ENCODE results near the gene FGD4.

FGD4 gene

DNA sequence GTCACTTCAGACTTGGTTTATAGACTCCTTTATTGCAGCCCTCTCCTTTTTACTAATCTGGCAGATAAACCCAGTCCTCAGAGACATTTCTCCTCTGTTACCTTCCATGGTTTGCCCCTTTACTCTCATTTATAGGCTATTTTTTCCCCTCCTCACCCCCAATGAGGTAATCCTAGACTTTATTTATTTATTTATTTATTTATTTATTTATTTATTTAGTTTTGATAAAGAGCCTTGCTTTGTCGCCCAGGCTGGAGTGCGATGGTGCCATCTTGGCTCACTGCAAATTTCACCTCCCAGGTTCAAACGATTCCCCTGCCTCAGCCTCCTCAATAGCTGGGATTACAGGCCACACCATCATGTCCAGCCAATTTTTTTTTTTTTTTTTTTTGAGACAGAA is 8.4 kb downstream of the FGD4 start:
- no peak for DNase-seq (ENCODE audit: low read depth)

DNA sequence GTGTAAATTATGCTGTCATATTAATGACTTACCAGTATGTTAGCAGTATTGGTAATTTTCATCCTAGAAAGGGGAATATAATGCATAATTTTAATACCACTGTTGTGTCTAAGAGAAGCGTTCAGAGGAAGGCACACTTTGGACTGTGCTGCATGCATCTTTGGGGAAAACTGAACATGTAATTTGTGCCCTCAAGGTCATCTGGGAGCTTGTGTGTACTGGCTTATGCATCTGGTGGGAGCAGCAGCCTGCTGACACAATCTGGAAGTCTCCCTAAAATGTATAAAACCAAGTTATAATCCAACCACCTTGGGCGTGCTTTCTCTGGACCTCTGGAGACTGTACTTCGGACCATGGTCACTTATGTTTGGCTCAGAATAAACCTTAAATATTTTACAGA is 14.1 kb downstream of the FGD4 start:
- no peak for DNase-seq (ENCODE audit: low read depth)

DNA sequence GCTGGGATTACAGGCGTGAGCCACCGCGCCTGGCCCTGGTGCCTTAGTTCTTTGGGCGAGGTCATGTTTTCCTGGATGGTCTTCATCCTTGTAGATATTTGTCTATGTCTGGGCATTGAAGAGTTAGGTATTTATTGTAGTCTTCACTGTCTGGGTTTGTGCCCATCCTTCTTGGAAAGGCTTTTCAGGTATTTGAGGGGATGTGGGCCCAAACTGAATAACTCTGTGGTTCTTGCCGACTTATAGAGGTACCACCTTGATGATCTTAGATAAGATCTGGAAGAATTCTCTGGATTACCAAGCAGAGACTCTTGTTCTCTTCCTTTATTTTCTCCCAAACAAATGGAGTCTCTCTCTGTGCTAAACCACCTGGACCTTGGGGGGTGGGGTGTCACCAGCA is 18.9 kb downstream of the FGD4 start:
- DNase-seq (ENCODE audit: low read depth): no peak

DNA sequence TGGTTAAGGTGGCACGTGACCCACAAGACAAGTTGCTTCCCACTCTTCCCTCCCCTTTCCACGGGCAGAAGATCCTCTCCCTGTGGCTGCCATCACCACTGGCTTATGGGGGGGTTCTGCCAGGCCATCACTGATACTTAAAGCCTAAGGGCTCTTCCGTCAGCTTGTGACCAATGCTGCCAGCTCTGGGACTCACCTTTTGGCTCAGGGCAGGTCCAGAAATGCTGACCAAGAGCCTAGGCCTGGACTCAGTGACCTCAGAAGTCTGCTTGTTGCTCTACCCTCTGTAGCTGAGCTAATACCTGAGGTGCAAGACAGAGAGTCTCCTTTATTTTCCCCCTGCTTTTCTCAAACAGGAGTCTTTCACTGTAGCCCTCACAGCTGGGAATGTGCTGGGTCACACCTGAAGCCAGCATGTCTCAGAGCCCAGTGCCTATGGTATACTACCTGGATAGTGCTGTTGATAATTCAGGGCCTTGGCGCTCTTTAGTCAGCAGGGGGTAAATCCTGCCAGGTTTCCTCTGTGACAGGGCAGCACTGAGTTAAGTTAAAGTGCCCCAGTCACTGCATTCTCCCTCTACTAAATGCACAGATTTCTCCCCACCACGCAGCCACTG is 19.7 kb downstream of the FGD4 start:
- no peak for DNase-seq (ENCODE audit: low read depth)

DNA sequence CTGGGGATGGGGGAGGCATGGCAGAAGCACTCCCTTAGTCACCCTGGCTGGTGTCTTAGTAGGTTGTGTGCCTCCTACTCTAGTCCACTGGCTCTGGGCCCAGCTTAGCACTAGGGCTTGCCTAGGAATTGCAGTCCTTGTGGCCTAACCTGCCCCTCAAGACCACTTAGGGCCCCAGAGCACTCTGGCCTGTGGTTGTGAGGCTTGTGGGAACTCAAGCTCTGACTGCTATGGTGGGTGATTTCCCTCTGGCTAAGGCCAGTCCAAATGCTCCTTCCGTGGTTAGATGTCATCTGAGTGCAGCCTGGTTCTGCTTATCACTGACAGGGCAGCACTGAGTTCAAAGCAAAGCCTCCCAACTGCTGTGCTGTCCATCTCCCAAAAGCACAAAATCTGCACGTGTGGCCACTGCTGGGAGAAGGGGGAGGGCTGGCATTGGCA is 20.2 kb downstream of the FGD4 start:
- DNase-seq (ENCODE audit: low read depth): no peak

DNA sequence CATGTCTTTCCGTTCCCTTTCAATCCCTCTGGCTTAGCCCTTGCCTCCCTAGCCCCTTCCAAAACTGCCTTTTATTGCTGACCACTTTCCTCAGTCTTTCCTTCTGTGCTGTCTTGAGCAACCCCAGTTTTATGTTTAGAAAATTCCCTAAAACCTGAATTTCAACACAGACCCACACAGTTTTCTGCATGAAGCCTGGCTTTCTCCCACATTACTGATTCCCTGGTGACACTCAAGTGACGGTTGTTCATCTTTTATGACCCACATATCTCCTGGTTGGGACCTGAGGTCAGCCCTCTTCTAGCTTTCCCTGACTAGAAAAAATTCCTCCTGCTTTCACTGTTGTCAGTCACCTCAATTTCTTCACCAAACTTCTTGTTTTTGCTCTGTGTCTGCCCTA is 21.0 kb downstream of the FGD4 start:
- no peak for DNase-seq (ENCODE audit: low read depth)

DNA sequence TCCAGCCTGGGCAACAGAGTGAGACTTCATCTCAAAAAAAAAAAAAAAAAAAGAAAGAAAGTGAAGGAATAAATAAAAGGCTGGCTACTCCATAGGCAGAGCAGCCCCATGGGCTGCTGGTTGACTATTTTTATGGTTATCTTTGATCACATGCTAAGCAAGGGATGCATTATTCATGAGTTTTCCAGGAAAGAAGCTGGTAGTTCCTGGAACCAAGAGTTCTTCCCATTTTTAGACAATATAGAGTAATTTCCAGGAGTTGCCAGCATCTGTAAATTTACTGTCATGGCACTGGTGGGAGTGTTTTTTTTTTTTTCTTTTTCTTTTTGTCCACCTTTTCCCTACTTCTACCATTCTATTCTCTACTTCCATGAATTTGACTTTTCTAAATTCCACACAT is 24.2 kb downstream of the FGD4 start:
- DNase-seq (ENCODE audit: low read depth): no peak

DNA sequence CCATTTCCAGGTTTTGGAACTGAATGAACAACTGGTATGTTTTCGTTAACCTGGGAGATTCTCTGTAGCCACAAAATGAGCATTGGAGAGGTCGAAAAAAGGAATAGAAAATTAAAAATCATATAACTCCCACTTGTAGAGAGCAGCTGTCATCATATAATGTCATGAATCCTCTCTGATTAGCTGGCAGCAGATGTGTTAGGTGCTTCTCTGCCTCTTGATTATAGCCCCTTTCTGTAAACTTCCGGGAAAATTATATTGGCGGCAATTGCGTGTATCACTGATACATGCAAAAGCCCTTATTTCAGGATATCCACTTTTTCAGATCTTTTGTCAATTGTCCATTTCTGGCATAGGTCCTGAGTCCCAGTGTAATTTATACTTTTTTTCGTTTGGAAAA is 31.7 kb downstream of the FGD4 start:
- no peak for DNase-seq (ENCODE audit: low read depth)

DNA sequence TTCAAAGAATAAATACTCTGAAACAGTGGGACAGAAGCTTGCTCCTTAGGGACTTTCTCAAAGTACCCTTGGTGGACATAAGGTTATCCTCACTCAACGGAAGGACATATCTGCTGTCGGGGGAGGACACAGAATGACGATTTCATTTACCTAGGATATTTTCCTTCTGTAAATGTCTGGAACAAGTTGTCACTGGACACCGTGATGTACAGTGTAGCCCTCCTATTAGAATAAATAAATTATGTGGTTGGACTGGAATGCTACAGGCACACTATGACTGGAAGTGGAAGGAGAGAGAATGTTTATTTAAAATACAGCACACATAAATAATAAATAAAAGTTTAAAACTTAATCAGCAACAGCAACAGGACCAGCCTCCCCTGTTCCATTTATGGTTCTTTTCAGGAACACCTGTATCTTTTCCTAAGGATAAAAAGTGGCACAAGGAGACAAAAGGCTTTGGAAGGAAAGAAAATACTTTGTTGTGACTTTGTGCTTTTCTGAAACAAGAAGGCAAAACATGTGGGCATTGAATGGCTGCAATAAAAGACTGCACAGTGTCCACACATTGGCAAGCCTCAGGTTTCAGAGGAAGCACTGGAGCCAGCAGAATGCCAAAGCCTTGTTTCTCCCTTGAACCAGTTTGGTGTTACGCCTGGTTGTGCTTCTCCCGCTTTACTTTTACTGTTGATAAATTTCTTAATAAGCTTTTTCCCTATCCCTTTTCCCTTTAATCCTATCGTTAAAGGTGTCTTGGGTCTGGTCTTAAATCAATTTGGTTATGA is 36.8 kb downstream of the FGD4 start:
- DNase-seq (ENCODE audit: low read depth): no peak

DNA sequence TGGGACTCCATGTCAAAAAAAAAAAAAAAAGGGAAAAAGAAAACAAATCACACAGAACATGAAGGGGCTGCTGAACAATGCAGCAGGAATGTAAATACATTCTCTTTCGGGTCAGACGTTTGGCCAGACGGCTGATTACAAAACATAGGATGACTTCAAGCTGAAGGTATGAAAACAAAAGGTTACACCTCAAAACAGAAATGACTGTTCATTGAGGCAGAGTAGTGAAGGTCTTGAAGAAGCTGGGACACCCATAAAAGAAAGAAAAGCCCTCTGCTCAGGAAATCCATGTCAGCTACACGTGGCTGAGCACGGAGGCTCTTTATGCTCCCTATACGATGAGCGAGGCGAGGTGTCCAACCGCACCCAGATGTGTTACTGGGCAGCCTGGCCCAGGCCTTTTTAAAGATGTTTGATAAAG is 37.7 kb downstream of the FGD4 start:
- peak; percentile 63 for DNase-seq (ENCODE audit: low read depth)

DNA sequence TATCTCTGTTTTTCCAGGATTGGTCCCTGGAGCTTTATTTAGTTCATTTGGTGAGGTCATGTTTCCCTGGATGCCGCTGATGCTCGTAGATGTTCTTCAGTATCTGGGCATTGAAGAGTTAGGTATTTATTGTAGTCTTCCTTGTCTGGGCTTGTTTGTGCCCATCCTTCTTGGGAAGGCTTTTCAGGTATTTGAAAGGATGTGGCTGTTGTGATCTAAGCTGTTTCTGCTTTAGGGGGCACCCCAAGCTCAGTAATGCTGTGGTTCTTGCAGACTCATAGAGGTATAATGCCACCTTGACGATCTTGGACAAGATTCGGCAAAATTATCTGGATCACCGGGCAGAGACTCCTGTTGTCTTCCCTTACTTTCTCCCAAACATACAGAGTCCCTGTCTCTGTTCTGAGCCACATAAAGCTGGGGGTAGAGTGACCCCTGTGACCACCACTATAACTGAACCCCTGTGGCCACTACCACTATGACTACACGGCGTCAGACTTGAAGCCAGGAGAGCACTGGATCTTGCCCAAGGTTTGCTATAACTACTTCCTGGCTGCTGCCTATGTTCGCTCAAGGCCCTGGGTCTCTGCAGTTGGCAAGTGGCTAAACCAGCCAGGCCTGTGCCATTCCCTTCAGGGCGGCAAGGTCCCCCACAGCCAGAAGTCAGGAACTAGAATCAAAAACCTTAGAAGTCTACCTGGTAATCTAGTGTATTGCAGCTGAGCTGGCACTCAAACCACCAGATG is 40.9 kb downstream of the FGD4 start:
- DNase-seq (ENCODE audit: low read depth): no peak

DNA sequence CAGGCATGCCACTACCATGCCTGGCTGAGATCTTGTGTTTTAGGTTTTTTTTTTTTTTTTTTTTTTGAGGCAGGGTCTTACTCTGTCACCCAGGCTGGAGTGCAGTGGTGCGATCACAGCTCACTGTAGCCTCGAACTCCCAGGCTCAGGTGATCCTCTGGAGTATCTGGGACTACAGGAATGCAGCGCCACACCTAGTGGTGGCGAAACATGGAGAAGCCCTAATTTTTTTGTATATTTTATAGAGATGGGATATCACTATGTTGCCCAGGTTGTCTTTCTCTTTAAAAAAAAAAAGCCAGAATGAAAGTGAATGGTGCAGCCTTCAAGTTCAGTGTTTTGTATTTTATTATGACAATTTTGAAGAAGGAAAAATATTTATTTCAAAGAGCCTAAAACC is 44.1 kb downstream of the FGD4 start:
- no peak for DNase-seq (ENCODE audit: low read depth)

DNA sequence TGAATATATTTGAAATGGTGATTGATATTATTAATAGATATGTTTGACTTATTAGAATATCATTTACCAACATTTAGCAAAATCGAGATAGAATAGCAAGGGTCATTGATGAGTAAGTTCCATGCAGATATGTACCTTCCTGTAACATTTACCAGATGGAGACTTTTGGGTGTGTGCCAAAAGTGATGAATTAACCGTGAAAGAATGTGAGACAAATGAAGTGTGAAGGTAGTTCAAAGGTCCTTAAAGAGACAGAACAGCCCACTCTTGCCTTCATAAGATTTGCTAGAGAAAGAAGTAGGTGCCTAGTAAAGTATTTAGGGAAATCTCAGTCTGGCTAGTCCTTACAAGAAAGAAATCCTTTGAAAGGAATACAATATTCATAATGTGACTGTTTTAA is 45.5 kb downstream of the FGD4 start:
- no peak for DNase-seq (ENCODE audit: low read depth)

DNA sequence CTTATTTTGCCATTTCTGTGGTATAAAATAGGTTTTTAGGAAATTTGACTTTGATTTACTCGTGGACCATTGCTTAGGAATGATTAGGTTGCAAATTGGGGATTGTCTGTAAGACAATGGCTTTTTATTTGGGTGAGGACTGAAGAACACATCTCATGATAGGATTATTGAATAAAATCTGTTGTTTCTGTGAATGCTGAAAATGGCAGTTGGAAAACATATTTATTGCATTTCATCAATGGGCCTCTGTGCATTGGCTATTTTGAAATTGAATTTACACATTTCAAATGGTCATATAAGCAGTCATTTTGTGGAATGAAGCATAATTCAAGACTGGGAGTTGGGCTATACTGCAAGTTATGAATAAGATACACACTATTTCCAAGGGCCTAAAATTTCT is 46.0 kb downstream of the FGD4 start:
- no peak for DNase-seq (ENCODE audit: low read depth)

DNA sequence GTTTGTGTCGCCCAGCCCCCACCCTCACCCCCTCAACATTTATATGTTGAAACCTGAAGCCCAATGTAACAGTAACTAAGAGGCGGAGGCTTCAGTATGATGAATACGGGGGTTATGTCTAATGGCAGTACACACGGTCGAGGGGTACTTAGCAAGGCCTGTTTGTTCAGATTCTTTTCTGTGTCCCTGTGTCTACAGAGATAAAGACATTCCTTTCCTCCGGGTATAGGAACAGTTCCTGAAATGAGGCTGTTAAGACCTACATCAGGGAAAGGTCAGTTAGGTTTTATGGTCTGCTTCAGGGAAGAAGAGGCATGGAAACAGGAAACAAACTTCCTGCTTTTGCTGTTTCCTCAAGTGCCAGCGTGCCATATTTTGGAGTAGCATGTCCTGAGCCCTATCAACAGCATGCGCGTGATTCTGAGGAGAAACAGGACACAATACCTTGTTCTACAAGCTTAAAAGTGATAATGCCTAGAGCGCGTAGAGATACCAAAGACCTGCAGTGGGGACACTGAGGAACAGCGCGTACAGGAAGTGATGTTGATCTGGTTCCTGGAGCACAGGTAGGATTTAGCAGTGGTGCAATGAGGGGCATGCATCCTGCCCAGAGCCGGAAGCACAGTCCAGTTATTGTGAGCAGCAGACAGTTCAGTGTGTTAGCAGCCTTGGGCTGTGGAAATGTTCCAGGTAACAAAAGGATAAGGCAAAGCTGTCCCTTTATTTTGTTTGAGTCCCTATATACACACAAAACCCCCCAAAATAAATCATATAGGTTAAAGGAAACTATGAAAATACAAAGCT is 47.2 kb downstream of the FGD4 start:
- DNase-seq (ENCODE audit: low read depth): no peak

DNA sequence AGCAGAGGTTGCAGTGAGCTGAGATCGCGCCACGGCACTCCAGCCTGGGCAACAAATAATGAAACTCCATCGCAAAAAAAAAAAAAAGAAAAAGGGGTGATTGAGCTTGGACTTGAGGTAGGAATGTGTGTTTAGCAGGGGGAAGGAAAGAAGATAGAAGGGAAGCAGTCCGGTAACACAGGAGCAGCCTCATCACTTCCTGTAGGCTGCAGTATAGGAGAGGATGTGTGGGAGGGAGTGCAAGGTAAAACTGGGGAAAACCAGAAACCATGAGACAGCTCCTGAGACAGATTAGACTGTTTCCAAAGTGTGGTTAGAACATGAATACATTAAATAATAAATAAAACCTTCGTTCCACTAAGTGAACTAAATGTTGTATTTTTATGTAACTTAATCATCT is 49.2 kb downstream of the FGD4 start:
- no peak for DNase-seq (ENCODE audit: low read depth)

DNA sequence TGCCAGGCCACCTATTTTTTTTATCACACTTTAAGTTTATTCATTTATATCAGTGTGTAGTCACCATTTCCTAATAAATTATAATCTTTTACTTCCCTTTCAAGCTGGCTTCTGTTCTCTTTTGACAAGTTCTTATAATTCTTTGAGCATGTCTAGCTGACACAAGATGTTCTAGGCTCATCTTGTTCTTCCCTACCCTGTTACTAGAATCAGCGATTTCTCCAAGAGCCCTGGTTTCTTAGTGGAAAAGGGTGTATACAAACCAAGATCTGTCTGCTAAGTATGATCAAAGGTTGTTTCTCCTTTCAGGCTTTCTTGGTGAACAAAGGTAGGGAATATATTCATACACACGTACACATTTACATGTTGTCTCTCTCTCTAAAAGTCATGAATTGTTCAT is 51.0 kb downstream of the FGD4 start:
- DNase-seq (ENCODE audit: low read depth): no peak

DNA sequence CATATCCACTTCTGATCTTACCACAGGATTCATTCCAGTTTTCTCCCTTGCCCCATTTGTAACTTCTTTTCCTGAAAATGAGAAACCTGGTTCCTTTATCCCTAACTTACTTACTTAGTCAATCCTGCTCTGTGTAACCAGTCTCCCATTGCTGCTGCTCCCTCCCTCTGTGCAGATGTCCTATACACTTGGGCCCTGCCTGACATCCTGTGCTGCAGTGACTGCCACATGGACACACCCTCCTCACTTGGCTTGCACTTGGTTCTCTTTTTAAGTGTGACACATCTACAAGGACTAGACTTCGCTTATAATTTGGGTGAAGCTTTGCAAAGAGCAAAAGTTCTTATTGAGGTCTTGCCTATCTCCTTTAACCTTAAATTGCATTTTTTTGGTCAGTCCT is 51.4 kb downstream of the FGD4 start:
- DNase-seq (ENCODE audit: low read depth): no peak

DNA sequence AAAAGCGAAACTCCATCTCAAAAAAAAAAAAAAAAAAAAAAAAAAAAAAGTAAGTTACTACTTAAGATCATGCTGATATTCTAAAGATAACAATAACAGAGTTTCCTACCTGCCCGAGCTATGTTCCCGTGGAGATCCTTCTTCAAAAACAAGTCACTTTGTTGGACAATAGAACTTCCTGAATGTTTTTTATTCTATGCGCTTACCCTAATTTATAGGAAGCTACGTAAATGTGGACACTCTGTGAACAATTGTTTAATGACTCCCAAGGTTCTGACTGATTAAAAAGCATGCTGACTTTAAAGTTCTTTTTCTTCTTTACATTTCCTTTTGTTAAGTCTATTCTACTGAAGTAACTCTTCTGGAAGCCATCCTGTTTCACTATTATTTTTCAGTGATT is 52.5 kb downstream of the FGD4 start:
- no peak for DNase-seq (ENCODE audit: low read depth)

DNA sequence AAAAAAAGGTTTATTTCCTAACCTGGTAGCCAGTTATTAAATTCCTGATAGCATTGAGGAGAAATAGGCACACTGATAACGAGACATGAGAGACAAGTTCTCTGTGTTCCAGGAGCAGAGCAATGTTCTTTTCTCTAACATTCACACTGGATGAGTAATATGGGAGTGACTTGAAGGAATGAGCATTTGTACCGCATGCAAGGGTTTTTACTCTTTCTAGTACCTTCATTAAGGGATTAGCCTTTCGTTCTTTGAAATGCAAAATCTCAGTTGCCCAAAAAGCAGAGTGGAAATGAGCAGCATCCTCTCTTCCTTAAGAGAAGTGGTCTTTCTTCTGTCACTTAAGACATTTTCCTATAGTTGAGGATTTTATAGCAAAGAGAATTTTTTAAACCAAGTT is 54.7 kb downstream of the FGD4 start:
- no peak for DNase-seq (ENCODE audit: low read depth)

DNA sequence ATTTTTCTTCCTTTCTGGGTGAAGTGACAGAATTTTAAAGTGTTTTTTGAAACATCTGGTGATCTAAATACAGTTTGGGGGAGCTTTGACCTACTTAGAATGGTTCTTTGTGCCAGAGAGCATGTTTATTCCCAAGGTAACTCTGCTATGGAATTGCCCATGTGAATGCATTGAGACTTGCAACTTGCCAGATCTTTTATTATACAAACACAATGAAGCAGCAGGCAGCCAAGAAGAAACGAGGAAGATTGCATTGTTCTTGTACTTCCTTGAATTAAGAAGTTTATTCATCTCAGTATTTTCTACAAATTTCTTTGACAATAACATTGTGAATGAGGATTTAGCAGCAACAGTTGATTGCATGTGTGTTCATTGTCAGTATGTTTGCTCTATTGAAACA is 55.5 kb downstream of the FGD4 start:
- no peak for DNase-seq (ENCODE audit: low read depth)

DNA sequence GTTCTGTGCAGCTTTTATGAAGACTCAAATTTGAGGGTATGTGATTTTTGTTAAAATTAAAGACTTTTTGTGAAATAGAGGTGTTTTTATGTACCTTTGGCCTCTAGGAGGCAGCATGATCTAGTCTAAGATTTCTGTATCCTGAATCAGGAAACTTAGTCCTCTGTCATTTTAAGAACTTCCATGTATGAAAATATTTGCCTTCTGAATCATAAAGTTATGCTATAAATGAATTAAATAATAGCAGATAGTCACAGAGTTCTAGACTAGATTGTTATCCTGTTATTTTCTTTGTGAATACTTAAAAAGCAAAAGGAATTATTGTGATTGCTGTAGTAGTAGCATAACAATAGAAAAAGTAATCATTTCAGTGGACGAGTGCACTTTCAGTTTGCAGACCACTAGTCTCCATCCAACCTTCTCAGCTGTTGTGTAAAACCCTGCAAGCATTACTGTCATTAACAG is 56.3 kb downstream of the FGD4 start:
- peak; percentile 38 for DNase-seq (ENCODE audit: low read depth)
